ENCODE data around the gene EIF3D.

GRCh38 chr22:36573815-36574363 is 44.9 kb upstream of the EIF3D start:
- no peak for TF ChIP-seq CTCF (conservative IDR thresholded peaks at IDR 0.05; ENCODE audit: low read depth, low read length)
- no peak for TF ChIP-seq POLR2A (IDR thresholded peaks at IDR 0.05; ENCODE audit: low read depth, low read length)
- no peak for TF ChIP-seq RAD21 (IDR thresholded peaks at IDR 0.05; ENCODE audit: low read length)
- no peak for TF ChIP-seq CEBPB (IDR thresholded peaks at IDR 0.05; ENCODE audit: low read depth, low read length)
- no peak for TF ChIP-seq BHLHE40 (IDR thresholded peaks at IDR 0.05; ENCODE audit: low read depth, low read length)
- TF ChIP-seq, protein P1, sequence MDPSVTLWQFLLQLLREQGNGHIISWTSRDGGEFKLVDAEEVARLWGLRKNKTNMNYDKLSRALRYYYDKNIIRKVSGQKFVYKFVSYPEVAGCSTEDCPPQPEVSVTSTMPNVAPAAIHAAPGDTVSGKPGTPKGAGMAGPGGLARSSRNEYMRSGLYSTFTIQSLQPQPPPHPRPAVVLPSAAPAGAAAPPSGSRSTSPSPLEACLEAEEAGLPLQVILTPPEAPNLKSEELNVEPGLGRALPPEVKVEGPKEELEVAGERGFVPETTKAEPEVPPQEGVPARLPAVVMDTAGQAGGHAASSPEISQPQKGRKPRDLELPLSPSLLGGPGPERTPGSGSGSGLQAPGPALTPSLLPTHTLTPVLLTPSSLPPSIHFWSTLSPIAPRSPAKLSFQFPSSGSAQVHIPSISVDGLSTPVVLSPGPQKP (IDR thresholded peaks at IDR 0.05; ENCODE audit: borderline replicate concordance, low read depth, low read length): no peak
- no peak for TF ChIP-seq MAFK (IDR thresholded peaks at IDR 0.05; ENCODE audit: low read depth, low read length)
- TF ChIP-seq SMC3 (IDR thresholded peaks at IDR 0.05; ENCODE audit: low read depth, low read length): no peak
- TF ChIP-seq NFE2L2 (IDR thresholded peaks at IDR 0.05; ENCODE audit: low read depth, low read length): no peak
- no peak for TF ChIP-seq MAZ (IDR thresholded peaks at IDR 0.05; ENCODE audit: borderline replicate concordance, low read depth, low read length)
- no peak for TF ChIP-seq MXI1 (IDR thresholded peaks at IDR 0.05; ENCODE audit: borderline replicate concordance, low read depth, low read length)

All from IMR-90 (cell line).